ENCODE results near the gene PTMA.
"Not testable (repeated sequence)": the region's sequence is repeated elsewhere in the genome, so short reads cannot be mapped to it uniquely, and the experiment has no call there.

PTMA gene

GRCh38 chr2:231707927-231708772 is at the start of gene PTMA:
Gene PTMA (plus strand): TSS chr2:231708525. CDS start chr2:231708707, 182 bp downstream.
- peak; percentile 98 to 99 (median 98) for DNase-seq (ENCODE audit: low read depth in 3 of 3)

- not testable (repeated sequence) for DNase-seq (ENCODE audit: low read depth in 3 of 3)
Observed at GRCh38 chr2:231660073-231660472, 48.3 kb upstream of the PTMA start.

- no peak for DNase-seq (ENCODE audit: low read depth in 3 of 3)
Observed at GRCh38 chr2:231660860-231661259, 47.5 kb upstream of the PTMA start.

- DNase-seq (ENCODE audit: low read depth in 3 of 3): no peak
Observed at GRCh38 chr2:231661422-231662027, 46.8 kb upstream of the PTMA start.

- DNase-seq (ENCODE audit: low read depth in 3 of 3): peak; percentile 90 to 94 (median 92)
Observed at GRCh38 chr2:231662028-231662810, 46.1 kb upstream of the PTMA start.

- no peak for DNase-seq (ENCODE audit: low read depth in 3 of 3)
Observed at GRCh38 chr2:231662811-231663457, 45.4 kb upstream of the PTMA start.

- DNase-seq (ENCODE audit: low read depth in 3 of 3): no peak
Observed at GRCh38 chr2:231663458-231664212, 44.7 kb upstream of the PTMA start.

- no peak for DNase-seq (ENCODE audit: low read depth in 3 of 3)
Observed at GRCh38 chr2:231664727-231665126, 43.6 kb upstream of the PTMA start.

GRCh38 chr2:231665245-231666170 is 42.8 kb upstream of the PTMA start:
- no peak for DNase-seq (ENCODE audit: low read depth in 3 of 3)

- no peak for DNase-seq (ENCODE audit: low read depth in 3 of 3)
Observed at GRCh38 chr2:231666171-231667095, 41.9 kb upstream of the PTMA start.

GRCh38 chr2:231667096-231667427 is 41.3 kb upstream of the PTMA start:
- DNase-seq (ENCODE audit: low read depth in 3 of 3): no peak

GRCh38 chr2:231667496-231667895 is 40.8 kb upstream of the PTMA start:
- DNase-seq (ENCODE audit: low read depth in 3 of 3): no peak

- no peak for DNase-seq (ENCODE audit: low read depth in 3 of 3)
Observed at GRCh38 chr2:231668981-231669380, 39.3 kb upstream of the PTMA start.

GRCh38 chr2:231671270-231672050 is 36.9 kb upstream of the PTMA start:
- no peak for DNase-seq (ENCODE audit: low read depth in 3 of 3)

- no peak for DNase-seq (ENCODE audit: low read depth in 3 of 3)
Observed at GRCh38 chr2:231672617-231673347, 35.5 kb upstream of the PTMA start.

- DNase-seq (ENCODE audit: low read depth in 3 of 3): no peak
Observed at GRCh38 chr2:231673348-231673770, 35.0 kb upstream of the PTMA start.

- peak; percentile 19 to 61 (median 28) for DNase-seq (ENCODE audit: low read depth in 3 of 3)
Observed at GRCh38 chr2:231674587-231675338, 33.6 kb upstream of the PTMA start.
